ENCODE results near the gene WSB1.
"Not testable (repeated sequence)": the region's sequence is repeated elsewhere in the genome, so short reads cannot be mapped to it uniquely, and the experiment has no call there.

Gene WSB1

DNA sequence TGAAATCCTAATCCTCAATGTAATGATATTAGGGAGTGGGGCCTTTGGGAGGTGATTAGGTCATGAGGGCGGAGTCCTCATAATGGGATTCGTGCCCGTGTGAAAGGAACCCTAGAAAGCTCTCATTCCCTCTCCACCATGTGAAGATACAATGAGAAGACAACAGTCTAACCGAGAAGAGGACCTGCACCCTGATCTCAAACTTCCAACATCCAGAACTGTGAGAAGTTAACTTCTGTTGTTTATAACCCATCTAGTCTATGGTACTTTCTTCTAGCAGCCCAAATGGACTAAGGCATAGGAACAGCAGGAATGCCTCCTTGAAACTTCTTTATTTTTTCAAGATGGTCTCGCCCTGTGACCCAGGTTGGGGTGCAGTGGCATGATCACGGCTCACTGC is 24.7 kb downstream of the WSB1 start:
- DNase-seq = no peak

GRCh38 chr17:27319541-27320221 is 25.8 kb downstream of the WSB1 start:
- no peak for DNase-seq

DNA sequence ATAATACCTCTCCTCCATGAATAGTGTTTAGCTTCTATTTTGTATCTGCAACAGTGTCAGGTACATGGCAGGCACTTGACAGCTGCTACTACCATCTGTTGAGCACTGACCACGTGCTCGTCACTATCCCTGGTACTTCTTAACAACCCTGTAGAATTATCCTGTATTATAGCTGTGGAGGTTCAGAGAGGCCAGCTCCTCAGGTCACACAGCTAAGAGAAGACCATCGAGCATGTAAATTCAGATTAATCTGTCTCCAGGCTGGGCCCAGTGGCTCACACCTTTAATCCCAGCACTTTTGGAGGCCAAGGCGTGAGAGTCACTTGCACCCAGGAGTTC is 26.3 kb downstream of the WSB1 start:
- DNase-seq = no peak

GRCh38 chr17:27321372-27321771 is 27.5 kb downstream of the WSB1 start:
- no peak for DNase-seq

GRCh38 chr17:27322026-27322425 is 28.1 kb downstream of the WSB1 start:
- DNase-seq = no peak

- DNase-seq = no peak
These were observed 29.0 kb downstream of the WSB1 start for GRCh38 chr17:27322690-27323508.

- DNase-seq = peak; percentile 30
These were observed 29.8 kb downstream of the WSB1 start for GRCh38 chr17:27323538-27324215.

DNA sequence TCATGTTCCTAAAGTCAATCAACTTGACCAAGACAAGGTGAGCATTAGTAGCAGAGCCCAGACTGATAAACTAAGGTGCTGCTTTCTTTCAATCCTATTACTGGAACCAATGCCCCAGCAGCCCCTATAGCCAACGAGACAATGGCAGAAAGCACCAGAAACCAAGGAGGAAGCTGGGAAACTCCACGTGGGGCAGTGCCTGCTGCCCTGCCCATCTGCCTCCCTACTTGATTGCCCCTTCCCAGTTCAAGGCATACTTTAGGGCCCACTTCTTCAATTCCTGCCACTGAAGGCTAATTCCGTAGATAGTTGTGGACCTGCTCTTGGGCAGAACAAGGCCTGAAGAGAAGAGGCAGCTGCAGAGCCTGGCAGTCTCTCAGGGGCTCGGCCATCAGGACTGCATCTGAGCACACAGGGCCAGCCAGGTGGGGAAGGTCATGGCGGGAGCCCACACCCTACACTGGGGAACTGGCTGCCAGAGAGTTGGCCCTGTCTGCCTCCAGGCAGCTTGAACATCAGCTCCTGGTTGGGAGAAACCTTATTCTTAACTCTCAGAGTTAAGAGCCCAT is 30.9 kb downstream of the WSB1 start:
- DNase-seq = no peak

GRCh38 chr17:27326051-27326450 is 32.1 kb downstream of the WSB1 start:
- no peak for DNase-seq

- no peak for DNase-seq
These were observed 32.7 kb downstream of the WSB1 start for GRCh38 chr17:27326585-27326984.

- no peak for DNase-seq
These were observed 33.5 kb downstream of the WSB1 start for GRCh38 chr17:27327397-27327796.

DNA sequence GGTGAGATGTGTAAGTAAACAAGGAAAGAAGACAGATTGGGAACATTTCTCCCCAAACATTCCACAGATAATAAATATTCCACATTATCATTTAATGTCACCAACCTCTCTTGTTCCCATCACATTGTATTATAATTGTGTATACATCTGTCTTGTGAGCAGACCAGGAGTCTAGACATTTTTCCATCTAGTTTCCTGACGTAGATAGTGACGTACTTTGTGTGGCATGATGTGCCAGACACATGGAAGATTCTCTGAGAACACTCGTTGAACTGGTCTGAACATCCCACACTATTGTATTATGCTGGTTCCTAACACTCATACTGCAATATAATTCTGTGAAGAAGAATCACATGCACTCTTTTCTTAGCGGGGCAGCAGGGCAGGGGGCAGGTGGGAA is 34.0 kb downstream of the WSB1 start:
- no peak for DNase-seq

GRCh38 chr17:27328686-27329085 is 34.8 kb downstream of the WSB1 start:
- not testable (repeated sequence) for DNase-seq

DNA sequence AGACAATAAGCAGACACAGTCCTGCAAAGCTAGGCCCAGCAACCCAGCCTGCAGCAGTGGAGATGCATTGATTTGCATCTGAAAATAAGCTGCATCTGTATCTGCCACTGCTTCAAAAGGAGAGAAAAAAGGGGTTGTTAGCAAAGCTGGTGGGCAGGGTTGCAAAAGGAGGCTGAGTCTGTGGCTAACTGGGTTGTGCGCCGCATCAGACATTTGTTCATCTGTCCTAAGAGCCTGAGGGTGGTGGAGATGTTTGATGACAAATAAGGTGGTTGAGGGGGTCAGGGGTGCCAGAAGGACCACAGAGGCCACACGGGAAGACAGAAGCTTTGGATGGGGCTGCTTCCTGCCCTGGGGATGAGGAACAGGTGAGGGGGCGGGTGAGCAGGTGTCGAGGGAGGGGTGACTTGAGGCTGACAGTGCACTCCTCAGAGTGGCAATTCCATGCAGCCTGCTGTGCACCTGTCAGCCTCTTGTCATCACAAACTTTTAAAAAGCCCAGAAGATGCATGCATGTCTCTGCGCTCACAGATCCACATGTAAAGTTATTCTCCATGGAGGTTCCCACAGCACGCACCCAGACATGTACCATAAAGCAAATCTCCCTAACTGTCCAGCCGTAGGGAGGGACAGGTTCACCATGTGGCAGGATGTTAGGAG is 35.4 kb downstream of the WSB1 start:
- no peak for DNase-seq

DNA sequence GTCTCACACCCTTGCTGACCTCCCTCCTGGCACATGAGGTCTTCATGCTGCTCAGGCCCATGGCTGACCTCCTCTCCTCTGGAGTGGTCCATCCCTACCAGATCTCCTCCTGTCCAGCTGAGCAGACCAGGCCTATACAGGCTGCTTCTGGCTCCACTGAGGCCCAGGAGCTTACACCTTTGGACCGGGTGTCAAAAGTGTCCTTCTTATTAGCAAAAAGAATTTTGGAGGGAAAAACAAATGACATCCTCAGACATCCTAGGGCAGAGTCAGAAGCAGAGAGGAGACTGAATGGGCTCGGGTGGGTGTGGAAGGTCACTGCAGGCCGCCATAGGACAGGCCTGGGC is 38.1 kb downstream of the WSB1 start:
- no peak for DNase-seq

- DNase-seq = peak; percentile 98
These were observed 38.8 kb downstream of the WSB1 start for GRCh38 chr17:27332485-27333409.

DNA sequence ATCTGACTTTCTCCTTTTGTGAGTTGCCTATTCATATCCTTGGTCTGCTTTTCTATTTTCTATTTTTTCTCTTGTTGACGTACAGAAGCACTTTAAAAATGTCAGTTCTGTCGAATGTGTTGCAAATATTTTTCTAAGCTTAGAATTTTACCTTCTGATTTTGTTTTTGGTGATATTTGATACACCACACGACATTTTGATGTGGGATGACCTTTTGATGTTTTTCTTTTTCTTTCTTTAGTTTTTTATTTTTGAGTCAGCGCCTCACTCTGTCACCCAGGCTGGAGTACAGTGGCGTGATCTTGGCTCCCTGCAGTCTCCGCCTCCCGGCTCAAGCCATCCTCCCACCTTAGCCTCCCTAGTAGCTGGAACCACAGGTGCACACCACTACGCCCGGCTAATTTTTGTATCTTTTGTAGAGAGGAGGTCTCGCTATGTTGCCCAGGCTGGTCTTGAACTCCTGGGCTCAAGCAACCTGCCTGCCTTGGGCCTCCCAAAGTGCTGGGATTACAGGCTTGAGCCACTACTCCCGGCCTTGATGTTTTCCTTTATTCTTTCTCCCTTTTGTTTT is 39.6 kb downstream of the WSB1 start:
- no peak for DNase-seq

- DNase-seq = peak; percentile 51
These were observed 42.3 kb downstream of the WSB1 start for GRCh38 chr17:27336184-27336583.

- no peak for DNase-seq
These were observed 44.6 kb downstream of the WSB1 start for GRCh38 chr17:27338536-27338985.

- DNase-seq = no peak
These were observed 45.4 kb downstream of the WSB1 start for GRCh38 chr17:27339198-27339835.
